Inflammatory macrophage treated with lipopolysaccharide for 4 hours (primary cell): ENCODE results near the gene TAF9B.
"Not testable (repeated sequence)": the region's sequence is repeated elsewhere in the genome, so short reads cannot be mapped to it uniquely, and the experiment has no call there.

ENCODE experiments used
- DNase-seq: peaks from one replicate; pipeline ENCODE4 v3.0.0-alpha.2; 2020

TAF9B gene

DNA sequence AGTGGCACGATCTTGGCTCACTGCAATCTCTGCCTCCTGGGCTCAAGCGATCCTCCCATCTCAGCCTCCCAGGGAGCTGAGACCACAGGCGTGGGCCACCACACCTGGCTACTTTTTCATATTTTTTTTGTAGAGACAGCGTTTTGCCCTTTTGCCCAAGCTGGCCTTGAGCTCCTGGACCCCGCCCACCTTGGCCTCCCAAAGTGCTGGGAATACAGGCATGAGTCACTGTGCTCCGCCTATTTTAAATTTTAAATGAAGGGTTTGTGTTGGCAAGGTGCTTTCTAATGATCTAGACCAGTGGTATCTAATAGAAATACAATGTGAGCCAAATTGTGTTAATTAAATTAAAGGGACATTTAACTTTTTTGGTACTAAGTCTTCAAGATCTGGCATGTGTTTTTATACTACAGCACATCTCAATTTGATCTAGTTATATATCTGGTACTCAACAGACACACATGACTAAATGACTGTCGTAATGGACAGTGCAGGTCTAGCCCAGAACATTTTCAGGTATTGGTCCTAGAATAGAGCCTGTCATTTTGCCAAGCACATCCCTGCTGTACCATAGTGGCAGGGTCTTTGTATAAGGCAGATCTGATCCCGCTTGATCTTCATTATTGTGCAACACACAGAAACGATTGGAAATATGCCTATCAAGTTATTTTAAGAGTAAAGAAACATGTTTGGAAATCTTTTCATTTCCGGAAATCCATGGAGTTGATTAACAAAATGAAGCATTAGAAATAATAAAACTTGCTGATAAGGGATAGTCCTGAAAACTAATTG lies 28.1 kb downstream of the TAF9B start:
- no peak for DNase-seq

DNA sequence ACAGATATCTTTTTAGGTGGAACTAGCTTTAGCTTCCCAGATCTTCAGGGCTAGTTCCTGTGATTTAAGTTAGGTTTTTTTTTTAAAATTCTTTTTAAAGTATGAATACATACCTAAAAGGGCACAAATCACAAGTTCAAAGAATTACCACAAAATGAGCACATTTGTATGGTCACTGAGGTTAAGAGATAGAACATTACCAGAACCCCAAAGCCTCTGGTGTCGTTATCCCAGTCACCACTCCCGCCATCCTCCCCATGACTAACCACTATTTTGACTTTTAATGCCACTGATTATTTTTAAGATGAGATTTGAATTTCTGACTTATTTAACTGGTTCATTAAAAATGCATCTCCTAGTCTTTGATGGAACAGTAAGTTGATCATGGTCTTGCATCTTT lies 30.0 kb downstream of the TAF9B start:
- DNase-seq = no peak

DNA sequence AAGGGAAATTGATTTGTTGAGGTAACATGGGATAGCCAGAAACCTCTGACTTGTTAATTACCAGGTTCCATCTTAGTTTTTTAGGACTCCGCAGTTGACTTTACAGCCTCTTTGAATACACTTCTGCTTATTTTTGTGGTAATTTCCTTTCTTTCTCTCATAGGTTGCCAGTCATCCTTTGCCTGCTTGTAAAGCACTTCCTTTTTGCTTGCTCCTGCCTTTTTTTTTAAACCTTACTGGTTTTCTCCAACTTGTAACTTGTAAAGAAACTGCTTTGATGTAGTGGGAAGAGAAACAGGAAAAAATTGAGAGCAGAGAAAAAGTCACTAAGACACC lies 32.8 kb downstream of the TAF9B start:
- peak; percentile 37 for DNase-seq

GRCh38 chrX:78105944-78106650 lies 33.4 kb downstream of the TAF9B start:
- DNase-seq = peak; percentile 33

DNA sequence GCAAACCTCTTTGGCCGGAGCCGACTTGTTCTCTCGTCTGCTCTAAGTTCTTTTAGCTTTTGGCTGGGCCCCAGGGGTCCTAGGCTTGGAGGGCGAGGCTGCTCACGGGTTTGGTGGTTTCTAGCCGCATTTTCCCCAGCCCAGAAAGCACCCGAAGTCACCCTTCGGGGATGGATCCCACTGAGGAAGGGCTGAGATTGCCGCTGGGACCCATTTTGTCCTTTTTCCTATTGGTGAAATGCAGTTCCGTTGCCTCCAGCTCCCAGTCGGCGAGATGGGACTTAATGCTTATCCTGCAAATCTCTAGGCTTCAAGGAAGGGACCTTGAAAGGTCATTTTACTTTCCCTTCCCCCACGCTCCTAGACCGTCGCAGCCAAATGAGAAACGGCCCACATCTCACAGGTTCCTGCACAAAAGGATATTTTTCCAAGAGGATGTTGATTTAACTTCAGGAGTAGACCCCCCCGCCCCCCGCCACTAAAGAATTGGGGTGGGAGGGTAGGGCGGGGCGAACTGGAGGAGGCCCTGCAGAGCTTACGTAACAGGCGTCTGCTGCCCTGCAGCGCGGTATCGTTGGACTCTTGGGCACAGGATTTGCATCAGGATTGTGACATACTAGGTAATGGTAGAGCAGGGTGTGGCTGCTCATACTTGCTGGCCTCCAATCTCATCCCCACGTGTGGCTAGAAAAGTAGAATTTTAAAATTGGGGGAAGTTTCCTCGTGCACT lies 34.8 kb downstream of the TAF9B start:
- DNase-seq = peak; percentile 86

GRCh38 chrX:78103623-78104446 lies 35.6 kb downstream of the TAF9B start, which contains the start of gene PGK1:
Gene PGK1, plus strand, starts transcription at chrX:78104248. Its CDS starts 93 bp downstream, at chrX:78104341.
- DNase-seq = peak; percentile 95

- no peak for DNase-seq
Measured at GRCh38 chrX:78103001-78103622, 36.3 kb downstream of the TAF9B start.

GRCh38 chrX:78102091-78102490 lies 37.4 kb downstream of the TAF9B start:
- peak; percentile 25 for DNase-seq

DNA sequence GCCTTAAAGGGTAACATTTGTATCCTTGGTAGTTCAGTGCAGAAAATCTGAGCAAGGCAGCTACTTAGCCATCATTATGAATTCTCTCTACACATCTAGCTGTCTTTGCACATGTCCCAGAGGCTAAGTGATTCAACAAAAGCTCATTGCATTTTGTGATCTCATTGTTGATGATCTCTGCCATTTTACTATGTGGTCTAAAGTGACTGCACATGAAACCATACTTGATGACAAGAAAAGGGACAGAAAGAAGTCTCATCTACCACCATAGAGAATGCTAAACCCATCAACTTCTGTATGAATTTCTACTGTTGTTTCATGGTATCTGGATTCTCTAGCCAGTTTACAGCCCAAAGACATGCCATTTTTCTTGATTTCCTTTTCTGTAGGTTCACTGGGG lies 41.3 kb downstream of the TAF9B start:
- DNase-seq = no peak

GRCh38 chrX:78092296-78092695 lies 47.2 kb downstream of the TAF9B start:
- no peak for DNase-seq

DNA sequence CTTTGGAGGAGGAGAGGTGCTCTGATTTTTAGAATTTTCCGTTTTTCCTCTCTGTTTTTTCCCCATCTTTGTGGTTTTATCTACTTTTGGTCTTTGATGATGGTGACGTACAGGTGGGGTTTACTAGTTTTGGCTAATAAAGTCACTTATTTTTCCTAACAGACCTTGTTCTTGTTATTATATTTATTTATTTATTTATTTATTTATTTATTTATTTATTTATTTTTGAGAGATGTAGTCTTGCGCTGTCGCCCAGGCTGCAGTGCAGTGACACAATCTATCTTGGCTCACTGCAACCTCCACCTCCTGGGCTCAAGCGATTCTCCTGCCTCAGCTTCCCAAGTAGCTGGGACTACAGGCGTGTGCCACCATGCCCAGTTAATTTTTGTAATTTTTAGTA lies 58.0 kb downstream of the TAF9B start:
- not testable (repeated sequence) for DNase-seq
